ENCODE data around the gene CXorf51B.
"Not testable (repeated sequence)": the region's sequence is repeated elsewhere in the genome, so short reads cannot be mapped to it uniquely, and the experiment has no call there.

Gene CXorf51B

GRCh38 chrX:146809471-146809870 lies at the start of gene CXorf51B:
TSS of gene CXorf51B (plus strand) at chrX:146809771. CDS start at chrX:146809792, 21 bp downstream.
- not testable (repeated sequence) for DNase-seq

- not testable (repeated sequence) for DNase-seq
Measured at GRCh38 chrX:146814644-146815043, 5.1 kb downstream of the CXorf51B start, which contains the start of gene CXorf51A. TSS of gene CXorf51A (minus strand) at chrX:146814744. CDS start at chrX:146814723, 21 bp downstream.

GRCh38 chrX:146831994-146832393 lies 22.4 kb downstream of the CXorf51B start:
- DNase-seq: no peak

GRCh38 chrX:146854281-146854680 lies 44.7 kb downstream of the CXorf51B start:
- DNase-seq: no peak

Data from SIG-M5 (cell line).